Measurements from ENCODE around the gene UQCC2. TPM values are rescaled to one million over a fixed set of nuclear protein-coding genes. Genes with fewer than 3 reads are reported as not detected.
A peak's percentile ranks its signal among the peaks of the same experiment; 100 is the strongest.

Gene UQCC2
- polyA plus RNA-seq, 1 donor from 2014 or later, result 45.2 TPM

DNA sequence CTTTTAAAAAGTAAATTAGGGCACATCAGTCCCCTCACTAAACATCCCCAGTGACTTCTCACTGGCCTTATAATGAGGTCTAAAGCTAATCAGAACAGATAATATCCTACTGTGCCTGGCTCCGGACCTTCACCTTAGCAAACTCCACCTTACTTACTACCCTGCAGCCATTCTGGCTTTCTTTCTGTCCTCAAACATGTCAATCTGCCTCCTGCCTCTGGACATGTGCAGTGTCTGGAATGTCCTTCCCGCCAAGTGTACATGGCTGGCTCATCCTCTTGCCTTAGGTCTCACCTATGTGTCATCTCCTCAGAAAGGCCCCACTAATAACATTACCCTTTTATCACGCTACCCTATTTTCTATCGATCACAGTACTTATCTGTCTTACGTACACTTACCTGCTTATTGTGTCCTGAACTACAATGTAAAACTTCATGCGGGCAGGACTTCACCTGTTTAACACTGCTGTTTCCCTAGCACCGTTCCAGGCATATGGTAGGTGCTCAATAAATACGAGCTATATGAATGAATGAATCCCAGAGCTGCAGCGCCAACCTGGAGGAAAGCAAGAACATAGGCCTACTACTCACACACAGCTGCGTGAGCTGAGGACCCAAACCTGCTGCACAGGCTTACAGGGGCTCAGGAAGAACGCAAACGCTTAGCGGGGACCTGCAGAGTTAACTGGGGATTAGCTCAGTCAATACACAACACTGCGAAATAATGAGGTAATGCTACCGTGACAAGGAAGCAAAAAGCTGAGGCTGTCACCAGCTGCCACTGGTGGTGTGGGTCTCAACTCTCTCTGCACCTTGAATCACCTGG lies 991 bp downstream of the UQCC2 start:
- Mint-ChIP-seq H3K9me3 (no peaks in the 10 kb centered on the region), H3K27ac (peak overlapping the region; percentile 98 to 99 (median 99)), H3K4me1 (peaks cover 21 to 32% (median 27%) of the 10 kb centered on the region in 3 donors), H3K4me3 (peak overlapping the region; percentile 96 to 100 (median 100)), H3K27me3 (no peaks in the 10 kb centered on the region), H3K36me3 (peaks cover 5% of the 10 kb centered on the region)

GRCh38 chr6:33709605-33710295 lies 1.8 kb downstream of the UQCC2 start:
- Mint-ChIP-seq H3K27ac (peak overlapping the region in 1 of 3 donors; percentile 99), H3K27me3 (no peaks in the 10 kb centered on the region), H3K4me1 (peaks cover 19 to 29% (median 27%) of the 10 kb centered on the region in 3 donors), H3K9me3 (no peaks in the 10 kb centered on the region), H3K4me3 (peak overlapping the region in 2 of 4 donors; percentile 100), H3K36me3 (peaks cover 5% of the 10 kb centered on the region)

DNA sequence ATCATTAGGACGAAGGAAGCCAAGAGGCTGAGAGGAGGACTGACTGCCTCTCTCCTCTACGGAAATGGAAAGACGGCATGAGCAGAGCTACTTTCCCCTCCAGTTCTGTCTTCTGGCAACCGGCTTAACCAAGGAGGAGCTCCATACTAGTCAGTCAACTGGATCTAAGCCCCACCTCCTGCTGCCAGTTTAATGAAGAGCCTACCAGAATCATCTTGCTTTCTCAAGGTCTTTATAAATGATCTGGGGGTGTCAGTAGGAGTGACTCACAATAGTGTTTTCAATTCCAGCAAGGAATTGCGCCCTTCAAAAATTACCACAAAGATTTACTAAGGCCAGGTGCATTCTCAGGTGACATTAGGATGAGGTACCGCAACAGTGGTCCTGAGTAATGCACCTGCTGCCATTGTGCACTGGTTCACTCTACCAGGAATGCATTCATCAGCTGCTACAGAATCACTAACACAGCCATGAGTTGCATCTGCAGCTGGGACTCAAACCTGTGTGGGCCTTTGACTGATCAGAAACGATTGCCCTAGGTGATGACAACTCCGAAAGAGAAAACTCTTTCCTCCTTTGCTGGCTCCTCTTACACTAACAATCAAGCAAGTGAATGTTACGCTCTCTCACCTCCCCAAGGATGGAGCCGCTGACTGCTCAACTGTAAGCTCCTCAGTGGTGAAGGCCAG lies 2.8 kb downstream of the UQCC2 start:
- peak overlapping the region in 1 of 4 donors; percentile 100 for H3K4me3 Mint-ChIP-seq
- peaks cover 19 to 26% (median 26%) of the 10 kb centered on the region in 3 donors for H3K4me1 Mint-ChIP-seq
- peaks cover 8% of the 10 kb centered on the region for H3K36me3 Mint-ChIP-seq
- no peaks in the 10 kb centered on the region for H3K9me3 Mint-ChIP-seq
- H3K27me3 Mint-ChIP-seq, result no peaks in the 10 kb centered on the region
- H3K27ac Mint-ChIP-seq, result peak overlapping the region in 1 of 3 donors; percentile 13

- Mint-ChIP-seq H3K4me1 (peaks cover 21 to 26% (median 25%) of the 10 kb centered on the region in 3 donors), H3K36me3 (peaks cover 8% of the 10 kb centered on the region), H3K9me3 (no peaks in the 10 kb centered on the region), H3K4me3 (peak overlapping the region in 1 of 4 donors; percentile 53), H3K27ac (no peak overlapping the region), H3K27me3 (no peaks in the 10 kb centered on the region)
Measured at GRCh38 chr6:33707771-33708170, 3.7 kb downstream of the UQCC2 start.

DNA sequence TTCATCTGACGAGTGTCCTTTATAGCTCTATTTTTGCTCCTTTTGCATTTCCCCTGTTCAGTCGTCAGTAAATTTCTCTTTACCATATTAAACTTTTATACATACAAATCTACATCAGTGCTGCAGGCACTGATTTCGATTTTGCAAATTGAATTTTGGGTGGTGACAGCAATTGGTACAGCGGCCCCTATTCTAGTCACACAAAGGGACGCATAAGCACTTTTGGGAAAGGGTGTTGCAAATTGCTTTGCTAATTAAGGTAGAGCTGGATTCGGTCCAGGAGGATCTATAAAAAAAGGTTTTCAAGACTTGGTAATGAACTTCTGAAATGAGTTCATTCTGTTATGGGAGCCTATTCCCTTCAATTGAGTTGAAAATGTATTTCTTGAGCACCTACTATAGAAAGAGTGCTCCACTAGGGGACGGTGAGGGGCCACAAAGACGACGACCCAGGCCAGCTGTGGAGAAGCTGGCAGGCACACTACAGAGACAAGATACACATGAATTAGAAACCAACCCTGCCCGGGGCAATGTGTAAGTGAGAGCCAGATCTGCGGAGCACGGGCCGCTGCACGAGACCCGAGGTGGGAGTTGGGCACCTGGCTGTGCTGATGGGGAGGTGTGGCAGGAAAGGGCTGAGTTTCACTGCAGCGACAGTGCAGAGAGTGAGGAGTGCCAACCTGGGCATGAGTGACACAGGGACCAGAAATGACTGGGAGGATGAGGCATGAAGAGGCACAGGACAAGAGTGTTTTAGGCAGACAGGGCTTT lies 5.4 kb downstream of the UQCC2 start:
- Mint-ChIP-seq H3K4me1 (peaks cover 16 to 25% (median 21%) of the 10 kb centered on the region in 3 donors), H3K27ac (peak overlapping the region in 1 of 3 donors; percentile 70), H3K9me3 (no peaks in the 10 kb centered on the region), H3K27me3 (no peaks in the 10 kb centered on the region), H3K36me3 (peaks cover 6% of the 10 kb centered on the region), H3K4me3 (peak overlapping the region in 1 of 4 donors; percentile 68)

- H3K4me3 Mint-ChIP-seq, result no peak overlapping the region
- peaks cover 18 to 21% (median 18%) of the 10 kb centered on the region in 3 donors for H3K4me1 Mint-ChIP-seq
- H3K27ac Mint-ChIP-seq, result no peak overlapping the region
Measured at GRCh38 chr6:33705268-33705885, 6.1 kb downstream of the UQCC2 start.

DNA sequence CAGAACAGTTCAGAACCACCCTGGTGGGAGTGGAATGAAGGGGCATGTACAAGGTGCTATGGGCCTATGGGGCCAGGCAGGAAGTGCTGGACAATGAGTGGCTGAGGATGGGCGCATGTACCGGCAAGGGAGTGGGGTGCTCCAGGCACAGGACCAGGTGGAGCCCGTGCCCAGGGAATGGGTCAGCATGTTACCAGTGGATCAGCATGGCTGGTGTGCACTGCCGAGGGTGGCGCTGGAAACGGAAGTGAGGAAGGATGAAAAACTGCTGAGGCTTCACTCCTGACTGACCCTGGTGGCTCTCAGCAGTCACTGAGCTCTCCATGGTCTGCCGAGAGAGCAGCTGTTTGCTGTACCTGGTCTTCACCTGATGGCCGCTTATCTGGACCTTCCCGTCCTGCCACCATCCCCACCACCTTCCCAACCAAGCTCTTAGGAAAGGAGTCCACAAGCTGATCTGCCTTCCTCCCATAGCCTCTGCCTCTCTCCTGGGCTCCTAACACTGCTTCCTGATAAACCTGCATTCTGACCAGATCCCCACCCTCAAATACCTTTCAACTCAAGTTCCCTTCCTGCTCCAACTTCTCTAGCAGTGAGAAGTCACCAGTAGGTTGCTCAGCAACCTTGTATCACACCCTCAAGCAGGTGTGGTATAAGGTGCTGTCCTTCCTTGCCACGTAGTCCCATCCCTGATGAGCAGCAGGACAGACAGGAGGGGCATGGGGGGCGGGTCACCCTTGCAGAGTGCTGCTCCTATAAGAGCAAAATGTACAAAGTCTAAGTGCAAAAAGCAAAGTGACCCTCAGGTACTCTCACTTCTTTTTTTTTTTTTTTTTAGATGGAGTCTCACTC lies 7.1 kb downstream of the UQCC2 start:
- Mint-ChIP-seq H3K27ac (no peak overlapping the region), H3K9me3 (no peaks in the 10 kb centered on the region), H3K27me3 (no peaks in the 10 kb centered on the region), H3K4me3 (peak overlapping the region in 1 of 4 donors; percentile 46), H3K4me1 (peaks cover 16 to 28% (median 19%) of the 10 kb centered on the region in 3 donors), H3K36me3 (peaks cover 6% of the 10 kb centered on the region)

More at GRCh38 chr6:33705268-33705885, 6.1 kb downstream of the UQCC2 start:
- Mint-ChIP-seq H3K27me3 (no peaks in the 10 kb centered on the region), H3K9me3 (no peaks in the 10 kb centered on the region), H3K36me3 (peaks cover 6% of the 10 kb centered on the region)

- H3K4me1 Mint-ChIP-seq, result peaks cover 25 to 36% (median 27%) of the 10 kb centered on the region in 3 donors
Measured at GRCh38 chr6:33702345-33702977, 9.0 kb downstream of the UQCC2 start.

GRCh38 chr6:33700391-33701050 lies 11.0 kb downstream of the UQCC2 start:
- Mint-ChIP-seq H3K9me3 (no peaks in the 10 kb centered on the region), H3K4me3 (peak overlapping the region in 2 of 4 donors; percentile 24 to 38)

More at GRCh38 chr6:33702345-33702977, 9.0 kb downstream of the UQCC2 start:
- H3K9me3 Mint-ChIP-seq, result no peaks in the 10 kb centered on the region
- no peak overlapping the region for H3K4me3 Mint-ChIP-seq
- H3K27me3 Mint-ChIP-seq, result no peaks in the 10 kb centered on the region
- peaks cover 5% of the 10 kb centered on the region for H3K36me3 Mint-ChIP-seq
- peak overlapping the region in 2 of 3 donors; percentile 39 to 82 for H3K27ac Mint-ChIP-seq

GRCh38 chr6:33699739-33700138 lies 11.8 kb downstream of the UQCC2 start:
- no peaks in the 10 kb centered on the region for H3K27me3 Mint-ChIP-seq
- peak overlapping the region in 1 of 4 donors; percentile 85 for H3K4me3 Mint-ChIP-seq
- peaks cover 37 to 43% (median 40%) of the 10 kb centered on the region in 3 donors for H3K4me1 Mint-ChIP-seq
- peaks cover 9% of the 10 kb centered on the region for H3K36me3 Mint-ChIP-seq
- H3K9me3 Mint-ChIP-seq, result no peaks in the 10 kb centered on the region
- H3K27ac Mint-ChIP-seq, result peak overlapping the region in 2 of 3 donors; percentile 65 to 83

More at GRCh38 chr6:33700391-33701050, 11.0 kb downstream of the UQCC2 start:
- H3K27me3 Mint-ChIP-seq, result no peaks in the 10 kb centered on the region
- peaks cover 37 to 41% (median 40%) of the 10 kb centered on the region in 3 donors for H3K4me1 Mint-ChIP-seq
- H3K27ac Mint-ChIP-seq, result peak overlapping the region; percentile 65 to 83 (median 69)
- H3K36me3 Mint-ChIP-seq, result peaks cover 9% of the 10 kb centered on the region

- Mint-ChIP-seq H3K9me3 (no peaks in the 10 kb centered on the region), H3K4me3 (peak overlapping the region in 1 of 4 donors; percentile 85), H3K27ac (peak overlapping the region in 2 of 3 donors; percentile 65 to 83), H3K36me3 (peaks cover 6% of the 10 kb centered on the region), H3K27me3 (no peaks in the 10 kb centered on the region), H3K4me1 (peaks cover 43 to 46% (median 44%) of the 10 kb centered on the region in 3 donors)
Measured at GRCh38 chr6:33699131-33699530, 12.4 kb downstream of the UQCC2 start.

GRCh38 chr6:33698494-33698893 lies 13.0 kb downstream of the UQCC2 start:
- H3K36me3 Mint-ChIP-seq, result peaks cover 6% of the 10 kb centered on the region
- no peaks in the 10 kb centered on the region for H3K9me3 Mint-ChIP-seq
- no peaks in the 10 kb centered on the region for H3K27me3 Mint-ChIP-seq
- peak overlapping the region in 2 of 3 donors; percentile 28 to 83 for H3K27ac Mint-ChIP-seq
- peak overlapping the region in 3 of 4 donors; percentile 57 to 88 (median 85) for H3K4me3 Mint-ChIP-seq
- H3K4me1 Mint-ChIP-seq, result peaks cover 44 to 50% (median 45%) of the 10 kb centered on the region in 3 donors

Data from IgD-negative memory B cell (primary cell).